ENCODE data around the gene C16orf96. TPM values are rescaled to one million over a fixed set of nuclear protein-coding genes. Genes with fewer than 3 reads are reported as not detected.

Gene C16orf96
- total RNA-seq, 1 experiment from 2014 or later = 1.4 TPM

- Histone ChIP-seq H3K18ac (ENCODE audit: insufficient read length, low read depth, low read length) (no peak overlapping the region), H3K4ac (ENCODE audit: low read depth, low read length) (no peak overlapping the region; the same call in 1 of the 2 replicates), H4K20me1 (ENCODE audit: control insufficient read depth, insufficient read depth, insufficient read length) (no peaks in the 10 kb centered on the region), H2AFZ (ENCODE audit: low read length) (no peak overlapping the region), H3K4me1 (ENCODE audit: insufficient read depth, low read length) (no peaks in the 10 kb centered on the region), H2BK120ac (ENCODE audit: low read depth, low read length, poor library complexity, severe bottlenecking) (no peak overlapping the region), H3K23ac (ENCODE audit: insufficient read length, low read depth, low read length) (no peak overlapping the region), H3K9ac (ENCODE audit: extremely low read depth, insufficient read length, low read length) (no peak overlapping the region), H3K27ac (ENCODE audit: insufficient read length, low read depth, low read length) (no peak overlapping the region), H3K4me2 (ENCODE audit: insufficient read depth, insufficient read length, low read length) (no peak overlapping the region), H4K5ac (ENCODE audit: insufficient read length, low read depth, low read length) (no peak overlapping the region), H2BK15ac (ENCODE audit: low read depth, low read length) (no peak overlapping the region), H3K79me1 (ENCODE audit: insufficient read depth, low read depth, low read length, poor library complexity, severe bottlenecking) (peaks cover 7% of the 10 kb centered on the region), H2BK20ac (ENCODE audit: low read depth, low read length, poor library complexity, severe bottlenecking) (no peak overlapping the region), H3K9me3 (ENCODE audit: control insufficient read depth, low read depth, low read length) (no peaks in the 10 kb centered on the region), H3K56ac (ENCODE audit: insufficient read length, low read depth, low read length) (no peak overlapping the region), H3K14ac (ENCODE audit: insufficient read depth, low read length) (no peak overlapping the region; the same call in 1 of the 2 replicates), H3K27me3 (ENCODE audit: insufficient read depth, low read length) (no peaks in the 10 kb centered on the region), H4K8ac (replicated peaks; ENCODE audit: insufficient read length, low read depth, low read length) (no peak overlapping the region), H2BK5ac (ENCODE audit: insufficient read length, low read length) (no peak overlapping the region), H3K23me2 (ENCODE audit: insufficient read length, low read depth, low read length, poor library complexity, severe bottlenecking) (peaks cover 8% of the 10 kb centered on the region), H4K91ac (ENCODE audit: insufficient read length, low read depth, low read length) (no peak overlapping the region), H3T11ph (ENCODE audit: low read length) (no peak overlapping the region), H3K79me2 (ENCODE audit: insufficient read depth, low read length) (peaks cover 20% of the 10 kb centered on the region; the same call in 1 of the 2 replicates), H2BK12ac (ENCODE audit: insufficient read length, low read depth, low read length) (no peak overlapping the region), H2AK5ac (ENCODE audit: insufficient read length, low read length) (no peak overlapping the region)
- WGBS (ENCODE audit: extremely low coverage, insufficient read length, low lambda C conversion rate) = no CpG with 5 or more reads among the region's 32 CpGs
- H3K4me3 Mint-ChIP-seq = no peak overlapping the region
- no peak for DNase-seq
- peaks cover 0 to 27% (median 6%) of the 10 kb centered on the region in 3 experiments; a peak in 4 of 7 replicates for H3K36me3 Mint-ChIP-seq (ENCODE audit: insufficient read depth in 1 of 3, low read depth in 3 of 3)
- H3K27ac Mint-ChIP-seq = peak overlapping the region in 1 of 3 experiments; percentile 65; a peak in 1 of 7 replicates
- peaks cover 10 to 14% of the 10 kb centered on the region in 2 experiments for H3K4me1 Mint-ChIP-seq
- no peak for TF ChIP-seq CTCF (conservative IDR thresholded peaks at IDR 0.05)
- no peaks in the 10 kb centered on the region for H3K9me3 Mint-ChIP-seq
- H3K27me3 Mint-ChIP-seq (ENCODE audit: low read depth) = no peaks in the 10 kb centered on the region
These were observed 54.2 kb downstream of the C16orf96 start for GRCh38 chr16:4610011-4611005.
